ENCODE data around the gene FHL5. TPM values are rescaled to one million over a fixed set of nuclear protein-coding genes. Genes with fewer than 3 reads are reported as not detected.

The FHL5 gene
- total RNA-seq, 1 donor from 2014 or later: not detected

GRCh38 chr6:96604420-96604819 lies 41.5 kb downstream of the FHL5 start:
- Mint-ChIP-seq H3K9me3 (ENCODE audit: unreplicated experiment) (no peaks in the 10 kb centered on the region), H3K4me1 (ENCODE audit: low read depth, unreplicated experiment) (peaks cover 24% of the 10 kb centered on the region), H3K27me3 (ENCODE audit: unreplicated experiment) (no peaks in the 10 kb centered on the region), H3K36me3 (ENCODE audit: unreplicated experiment) (no peaks in the 10 kb centered on the region), H3K27ac (ENCODE audit: unreplicated experiment) (peak overlapping the region; percentile 62), H3K4me3 (ENCODE audit: unreplicated experiment) (no peak overlapping the region)
- TF ChIP-seq, protein P1, sequence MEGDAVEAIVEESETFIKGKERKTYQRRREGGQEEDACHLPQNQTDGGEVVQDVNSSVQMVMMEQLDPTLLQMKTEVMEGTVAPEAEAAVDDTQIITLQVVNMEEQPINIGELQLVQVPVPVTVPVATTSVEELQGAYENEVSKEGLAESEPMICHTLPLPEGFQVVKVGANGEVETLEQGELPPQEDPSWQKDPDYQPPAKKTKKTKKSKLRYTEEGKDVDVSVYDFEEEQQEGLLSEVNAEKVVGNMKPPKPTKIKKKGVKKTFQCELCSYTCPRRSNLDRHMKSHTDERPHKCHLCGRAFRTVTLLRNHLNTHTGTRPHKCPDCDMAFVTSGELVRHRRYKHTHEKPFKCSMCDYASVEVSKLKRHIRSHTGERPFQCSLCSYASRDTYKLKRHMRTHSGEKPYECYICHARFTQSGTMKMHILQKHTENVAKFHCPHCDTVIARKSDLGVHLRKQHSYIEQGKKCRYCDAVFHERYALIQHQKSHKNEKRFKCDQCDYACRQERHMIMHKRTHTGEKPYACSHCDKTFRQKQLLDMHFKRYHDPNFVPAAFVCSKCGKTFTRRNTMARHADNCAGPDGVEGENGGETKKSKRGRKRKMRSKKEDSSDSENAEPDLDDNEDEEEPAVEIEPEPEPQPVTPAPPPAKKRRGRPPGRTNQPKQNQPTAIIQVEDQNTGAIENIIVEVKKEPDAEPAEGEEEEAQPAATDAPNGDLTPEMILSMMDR (IDR thresholded peaks at IDR 0.05; ENCODE audit: partially characterized antibody, unreplicated experiment): no peak
- no peak for DNase-seq

GRCh38 chr6:96608074-96608473 lies 45.1 kb downstream of the FHL5 start:
- TF ChIP-seq, protein P1 (IDR thresholded peaks at IDR 0.05; ENCODE audit: partially characterized antibody, unreplicated experiment): no peak
- no peak overlapping the region for H3K27ac Mint-ChIP-seq (ENCODE audit: unreplicated experiment)
- no peak overlapping the region for H3K4me3 Mint-ChIP-seq (ENCODE audit: unreplicated experiment)
- H3K9me3 Mint-ChIP-seq (ENCODE audit: unreplicated experiment): no peaks in the 10 kb centered on the region
- no peaks in the 10 kb centered on the region for H3K36me3 Mint-ChIP-seq (ENCODE audit: unreplicated experiment)
- DNase-seq: no peak
- peaks cover 4% of the 10 kb centered on the region for H3K27me3 Mint-ChIP-seq (ENCODE audit: unreplicated experiment)
- H3K4me1 Mint-ChIP-seq (ENCODE audit: low read depth, unreplicated experiment): peaks cover 45% of the 10 kb centered on the region

DNA sequence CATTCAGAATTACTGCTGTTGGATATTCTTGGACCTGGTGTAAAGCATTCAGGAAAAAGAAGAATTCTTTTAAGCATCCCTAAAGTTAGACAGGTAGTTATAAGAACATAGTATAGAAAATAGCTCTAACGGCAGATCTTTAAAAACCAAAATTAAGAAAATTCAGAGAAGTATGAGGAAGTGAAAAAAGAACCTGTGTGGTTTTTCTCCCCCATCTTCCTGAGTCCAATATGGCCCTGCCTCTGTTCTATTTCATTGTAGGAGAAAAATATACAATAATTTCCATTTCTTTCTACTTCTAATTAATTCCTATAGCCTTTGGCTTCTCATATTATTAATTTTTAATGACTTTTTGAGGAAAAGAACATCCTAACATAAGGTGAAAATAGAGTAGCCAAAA lies 47.1 kb downstream of the FHL5 start:
- Mint-ChIP-seq H3K27me3 (ENCODE audit: unreplicated experiment) (peaks cover 4% of the 10 kb centered on the region), H3K9me3 (ENCODE audit: unreplicated experiment) (no peaks in the 10 kb centered on the region), H3K4me3 (ENCODE audit: unreplicated experiment) (no peak overlapping the region), H3K27ac (ENCODE audit: unreplicated experiment) (no peak overlapping the region), H3K4me1 (ENCODE audit: low read depth, unreplicated experiment) (peaks cover 49% of the 10 kb centered on the region), H3K36me3 (ENCODE audit: unreplicated experiment) (no peaks in the 10 kb centered on the region)
- DNase-seq: no peak
- TF ChIP-seq, protein P1 (IDR thresholded peaks at IDR 0.05; ENCODE audit: partially characterized antibody, unreplicated experiment): no peak

DNA sequence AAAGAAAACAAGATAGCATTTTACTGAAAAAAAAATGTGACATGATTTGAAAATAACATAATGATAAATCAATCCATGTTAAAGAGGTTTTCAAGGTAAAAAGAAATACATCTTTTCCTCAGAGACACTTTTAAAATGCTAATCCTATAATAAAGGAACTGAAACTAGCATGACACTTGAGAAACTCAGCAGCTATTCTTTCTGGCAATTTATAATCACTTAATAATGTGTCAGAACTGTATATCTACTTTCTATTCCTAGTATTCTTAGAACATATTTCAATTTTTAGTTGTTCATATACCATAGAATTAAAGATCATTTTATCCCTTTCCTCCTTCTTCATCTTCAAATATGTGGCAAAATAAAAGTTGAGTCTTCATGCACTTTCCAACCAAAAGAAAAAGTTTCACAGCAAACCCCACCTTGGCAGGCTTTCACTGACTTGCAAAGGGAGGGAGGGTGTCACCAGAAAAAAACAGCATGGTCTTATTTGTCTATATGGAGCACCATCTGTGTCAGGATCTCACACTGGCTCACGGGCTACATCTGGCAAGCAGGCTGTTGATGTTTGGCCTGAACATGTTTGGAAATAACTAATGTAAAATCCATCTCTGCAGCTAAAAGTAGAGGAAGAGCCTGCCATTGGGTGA lies 48.5 kb downstream of the FHL5 start:
- Mint-ChIP-seq H3K4me1 (ENCODE audit: low read depth, unreplicated experiment) (peaks cover 51% of the 10 kb centered on the region), H3K36me3 (ENCODE audit: unreplicated experiment) (no peaks in the 10 kb centered on the region), H3K27me3 (ENCODE audit: unreplicated experiment) (peaks cover 4% of the 10 kb centered on the region), H3K9me3 (ENCODE audit: unreplicated experiment) (no peaks in the 10 kb centered on the region), H3K4me3 (ENCODE audit: unreplicated experiment) (peak overlapping the region; percentile 55), H3K27ac (ENCODE audit: unreplicated experiment) (peak overlapping the region; percentile 89)
- TF ChIP-seq, protein P1 (IDR thresholded peaks at IDR 0.05; ENCODE audit: partially characterized antibody, unreplicated experiment): no peak
- peak; percentile 16 for DNase-seq

- Mint-ChIP-seq H3K9me3 (ENCODE audit: unreplicated experiment) (peaks cover 4% of the 10 kb centered on the region), H3K27me3 (ENCODE audit: unreplicated experiment) (peaks cover 4% of the 10 kb centered on the region), H3K4me3 (ENCODE audit: unreplicated experiment) (peak overlapping the region; percentile 58), H3K27ac (ENCODE audit: unreplicated experiment) (peak overlapping the region; percentile 42), H3K36me3 (ENCODE audit: unreplicated experiment) (no peaks in the 10 kb centered on the region), H3K4me1 (ENCODE audit: low read depth, unreplicated experiment) (peaks cover 68% of the 10 kb centered on the region)
- DNase-seq: no peak
- TF ChIP-seq, protein P1 (IDR thresholded peaks at IDR 0.05; ENCODE audit: partially characterized antibody, unreplicated experiment): no peak
Observed at GRCh38 chr6:96613291-96613999, 50.5 kb downstream of the FHL5 start.
